DMS79 treated with DMSO at 0.1 percent for 48 hours (cell line): Measurements from ENCODE around the gene CCDC15.
"Not testable (repeated sequence)": the region's sequence is repeated elsewhere in the genome, so short reads cannot be mapped to it uniquely, and the experiment has no call there.

Experiments
- DNase-seq: peaks from one replicate; lab custom pipeline; 2025; lab: John Stamatoyannopoulos, UW

CCDC15 gene

GRCh38 chr11:124942466-124943253, 11.3 kb upstream of the CCDC15 start:
- no peak for DNase-seq

- no peak for DNase-seq
Observed at GRCh38 chr11:124943254-124943616, 10.8 kb upstream of the CCDC15 start.

DNA sequence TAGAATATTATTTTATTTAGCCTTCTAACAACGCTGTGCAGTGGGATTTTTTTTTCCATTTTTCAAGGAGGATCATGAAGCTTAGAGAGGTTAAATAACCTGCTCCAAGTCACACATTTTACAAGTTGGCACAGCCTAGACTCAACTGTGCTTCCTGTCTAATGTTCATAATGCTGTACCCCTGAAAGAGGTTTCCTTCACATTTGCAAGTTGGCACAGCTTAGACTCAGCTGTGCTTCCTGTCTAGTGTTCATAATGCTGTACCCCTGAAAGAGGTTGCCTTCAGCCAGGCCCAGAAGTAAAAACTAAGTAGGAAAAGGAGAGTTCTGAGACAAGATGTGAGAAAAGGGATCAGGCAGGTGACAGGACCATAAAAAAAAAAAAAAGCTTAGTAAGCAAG, 10.3 kb upstream of the CCDC15 start:
- DNase-seq: no peak

DNA sequence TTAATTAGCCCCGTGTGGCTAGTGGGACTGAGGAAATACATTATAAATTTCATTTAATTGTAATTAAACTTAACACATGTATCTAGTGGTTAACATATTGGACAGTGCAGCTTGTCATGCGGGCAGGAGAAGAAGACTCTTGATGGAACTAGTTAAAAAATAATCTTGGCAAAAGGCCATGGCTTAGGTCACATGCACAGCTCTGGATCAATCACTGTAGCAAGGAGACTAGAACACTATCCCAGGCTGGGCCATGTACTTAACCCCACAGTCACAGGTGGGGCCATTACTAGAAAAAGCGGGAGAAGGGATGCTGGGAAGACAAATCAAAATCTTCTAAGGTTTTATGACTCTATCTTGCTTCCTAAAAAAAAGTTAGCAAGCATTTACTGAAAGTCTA, 9.4 kb upstream of the CCDC15 start:
- no peak for DNase-seq

- no peak for DNase-seq
Observed at GRCh38 chr11:124945826-124946225, 8.2 kb upstream of the CCDC15 start.

DNA sequence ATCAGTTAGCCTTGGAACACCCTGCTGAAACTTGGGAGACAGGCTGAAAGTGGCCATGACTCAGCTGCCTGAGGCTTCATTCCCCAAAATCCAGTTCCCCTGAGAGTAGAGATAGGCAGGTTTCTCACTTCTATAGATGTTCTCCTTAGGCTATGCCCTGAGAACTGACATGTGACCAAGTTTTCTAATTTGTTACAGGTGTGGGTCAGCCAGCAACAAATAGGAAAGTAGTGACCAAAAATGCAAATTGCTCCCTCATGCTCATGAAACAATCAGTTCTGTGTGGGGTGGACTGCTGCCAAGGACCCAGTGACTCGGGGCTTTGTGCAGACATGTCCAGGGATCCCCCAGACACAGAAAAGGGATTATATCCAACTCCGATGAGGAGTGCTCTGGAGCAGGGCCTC, 7.3 kb upstream of the CCDC15 start:
- no peak for DNase-seq

GRCh38 chr11:124950601-124951330, 3.2 kb upstream of the CCDC15 start:
- DNase-seq: no peak

- no peak for DNase-seq
Observed at GRCh38 chr11:124951341-124951740, 2.7 kb upstream of the CCDC15 start.

GRCh38 chr11:124954590-124954955, 571 bp downstream of the CCDC15 start:
- DNase-seq: peak; percentile 44

- no peak for DNase-seq
Observed at GRCh38 chr11:124955035-124955434, 1.0 kb downstream of the CCDC15 start.

DNA sequence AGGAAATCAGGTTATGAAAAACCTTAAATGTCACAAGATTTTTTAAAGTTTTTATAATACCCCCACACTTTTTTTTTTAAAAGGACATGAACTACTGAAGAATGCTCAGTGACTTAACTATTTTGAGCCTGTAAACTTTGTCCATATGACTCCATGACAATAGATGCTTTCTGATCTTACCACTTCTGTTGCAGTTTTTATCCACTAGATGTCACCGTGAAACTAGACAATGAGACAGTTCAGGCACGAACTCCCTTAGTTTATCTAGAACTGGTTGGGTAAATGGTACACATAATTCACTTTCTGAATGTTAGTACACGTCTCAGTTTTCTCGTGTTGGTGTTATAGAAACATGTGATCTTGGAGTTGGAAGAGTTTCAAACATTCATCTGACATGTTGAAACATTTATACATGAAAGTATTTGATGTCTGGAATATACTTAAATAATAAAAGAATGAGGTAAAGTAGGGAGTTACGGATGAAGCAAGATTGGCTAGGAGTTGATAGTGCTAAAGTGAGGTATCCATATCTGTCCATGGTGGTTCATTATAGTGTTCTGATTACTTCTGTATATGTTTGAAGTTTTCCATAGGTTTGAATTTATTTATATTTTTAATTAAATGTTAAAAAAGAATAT, 8.1 kb downstream of the CCDC15 start:
- DNase-seq: peak; percentile 73

- DNase-seq: not testable (repeated sequence)
Observed at GRCh38 chr11:124968197-124968596, 14.2 kb downstream of the CCDC15 start.

DNA sequence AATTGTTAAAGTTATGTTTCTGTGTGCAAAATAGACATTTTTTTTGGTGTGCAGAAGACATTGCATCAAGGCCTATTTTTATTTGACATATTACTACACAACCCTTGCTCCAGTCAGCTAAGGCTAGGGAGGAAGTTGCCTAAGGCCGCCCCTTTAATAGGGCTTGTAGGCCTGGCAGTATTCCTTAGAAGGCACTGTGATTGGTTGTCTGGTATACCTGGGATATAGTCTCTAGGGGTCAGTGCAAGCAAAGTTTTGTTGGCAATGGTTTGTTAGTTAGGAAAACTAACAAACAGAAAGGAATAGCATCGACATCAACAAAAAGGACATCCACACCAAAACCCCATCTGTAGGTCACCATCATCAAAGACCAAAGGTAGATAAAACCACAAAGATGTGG, 16.9 kb downstream of the CCDC15 start:
- no peak for DNase-seq

GRCh38 chr11:124971810-124972209, 17.8 kb downstream of the CCDC15 start:
- no peak for DNase-seq

- DNase-seq: no peak
Observed at GRCh38 chr11:124976531-124976930, 22.5 kb downstream of the CCDC15 start.

- DNase-seq: no peak
Observed at GRCh38 chr11:124977006-124977405, 23.0 kb downstream of the CCDC15 start.

DNA sequence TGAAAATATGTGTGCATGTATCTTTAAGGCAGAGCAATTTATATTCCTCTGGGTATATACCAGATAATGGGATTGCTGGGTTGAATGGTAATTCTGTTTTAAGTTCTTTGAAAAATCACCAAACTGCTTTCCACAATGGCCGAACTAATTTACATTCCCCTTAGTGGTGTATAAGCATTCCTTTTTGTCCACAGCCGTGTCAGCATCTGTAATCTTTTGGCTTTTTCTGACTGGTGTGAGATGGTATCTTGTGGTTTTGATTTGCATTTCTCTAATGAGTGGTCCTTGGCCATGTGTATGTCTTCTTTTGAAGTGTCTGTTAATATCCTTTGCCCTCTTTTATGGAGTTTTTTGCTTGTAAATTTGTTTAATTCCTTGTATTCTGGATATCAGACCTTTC, 24.3 kb downstream of the CCDC15 start:
- no peak for DNase-seq

GRCh38 chr11:124982043-124982442, 28.0 kb downstream of the CCDC15 start:
- DNase-seq: no peak

DNA sequence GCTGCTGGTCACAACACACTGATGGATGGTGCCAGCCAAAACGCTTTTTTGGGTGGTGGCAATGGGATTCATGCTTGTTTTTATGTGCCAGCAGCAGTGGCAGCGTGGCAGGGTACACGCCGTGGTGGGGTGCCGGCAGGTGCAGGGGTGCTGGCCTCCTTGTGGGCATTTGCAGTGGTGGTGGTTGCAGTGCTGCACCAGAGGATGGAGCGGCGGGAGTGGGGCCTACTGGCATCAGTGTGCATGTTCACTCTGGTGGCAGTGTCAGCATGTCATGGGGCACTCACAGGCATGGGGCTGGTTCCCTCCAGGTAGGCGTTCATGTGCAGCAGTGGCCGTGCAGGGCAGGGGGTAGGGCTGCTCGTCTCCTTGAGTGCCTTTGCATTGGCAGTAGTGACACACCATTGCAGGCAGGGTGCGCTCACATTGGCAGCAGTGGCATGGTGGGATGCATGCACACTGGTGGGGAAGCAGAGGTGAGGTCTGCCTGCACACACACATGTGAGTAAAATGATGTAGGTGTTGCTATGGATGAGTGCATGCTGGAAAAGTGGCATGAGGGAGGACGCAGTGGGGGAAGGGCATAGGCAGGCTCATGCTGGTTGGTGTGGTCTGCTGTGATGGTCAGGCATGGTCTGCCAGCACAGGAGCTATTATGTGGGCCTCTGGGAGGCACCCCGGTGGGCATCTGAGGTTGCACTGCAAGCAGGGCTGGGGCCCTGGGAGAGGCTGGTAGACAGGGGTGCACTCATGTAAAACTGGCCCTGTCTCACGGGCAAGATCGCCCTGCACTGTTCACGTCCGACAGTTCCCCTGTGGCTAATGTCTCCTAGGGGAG, 29.9 kb downstream of the CCDC15 start:
- no peak for DNase-seq

- DNase-seq: no peak
Observed at GRCh38 chr11:124984512-124984854, 30.5 kb downstream of the CCDC15 start.

DNA sequence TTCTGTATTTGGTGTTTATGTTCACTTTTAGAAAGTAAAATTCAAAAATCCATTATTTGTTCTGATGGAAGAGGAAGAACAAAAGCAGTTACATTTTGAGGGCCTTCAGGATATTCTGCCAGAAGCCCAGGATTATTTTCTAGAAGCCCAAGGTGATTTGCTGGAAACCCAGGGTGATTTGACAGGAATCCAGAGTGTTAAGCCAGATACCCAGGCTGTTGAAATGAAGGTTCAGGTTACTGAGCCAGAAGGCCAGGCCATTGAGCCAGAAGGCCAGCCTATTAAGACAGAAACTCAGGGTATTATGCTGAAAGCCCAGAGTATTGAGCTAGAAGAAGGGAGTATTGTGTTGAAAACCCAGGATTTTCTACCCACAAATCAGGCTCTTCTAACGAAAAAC, 33.1 kb downstream of the CCDC15 start:
- no peak for DNase-seq

GRCh38 chr11:124988063-124988462, 34.1 kb downstream of the CCDC15 start:
- DNase-seq: no peak
